Kidney epithelial cell (primary cell): Measurements from ENCODE around the gene TFF3. TPM values are rescaled to one million over a fixed set of nuclear protein-coding genes. Genes with fewer than 3 reads are reported as not detected.

Source experiments
- DNase-seq: peaks from one replicate; pipeline ENCODE4 v3.0.0-alpha.2; 2010; ENCODE audit warnings: low read depth
- H3K27me3 ChIP-seq: 2 replicates; pipeline ENCODE4 v1.6.0; 2011; ENCODE audit warnings: low read length; ENCODE audit not compliant: control insufficient read depth, insufficient read depth
- H3K36me3 ChIP-seq: 2 replicates; pipeline ENCODE4 v1.5.1; 2011; ENCODE audit warnings: low read length; ENCODE audit not compliant: control insufficient read depth, insufficient read depth
- H3K4me3 ChIP-seq: 2 replicates; pipeline ENCODE4 v1.5.1; 2011; ENCODE audit warnings: low read depth, mild to moderate bottlenecking, control low read depth, low read length
- total RNA-seq: library from RNA; depleted of rRNA; stranded (reverse); fragments of >200 nt; gene quantifications from 2 replicates; pipeline ENCODE4 v1.2.3, GENCODE V29; 2015
- TF ChIP-seq, protein P1 (sequence below): IDR thresholded peaks from 2 replicates; pipeline ENCODE4 v1.5.1; 2011; ENCODE audit warnings: mild to moderate bottlenecking, moderate library complexity, low read length, control low read depth, inconsistent platforms; ENCODE audit not compliant: insufficient read depth, poor library complexity, severe bottlenecking

Gene TFF3
- total RNA-seq, 1 donor from 2014 or later, result 0.17 TPM

DNA sequence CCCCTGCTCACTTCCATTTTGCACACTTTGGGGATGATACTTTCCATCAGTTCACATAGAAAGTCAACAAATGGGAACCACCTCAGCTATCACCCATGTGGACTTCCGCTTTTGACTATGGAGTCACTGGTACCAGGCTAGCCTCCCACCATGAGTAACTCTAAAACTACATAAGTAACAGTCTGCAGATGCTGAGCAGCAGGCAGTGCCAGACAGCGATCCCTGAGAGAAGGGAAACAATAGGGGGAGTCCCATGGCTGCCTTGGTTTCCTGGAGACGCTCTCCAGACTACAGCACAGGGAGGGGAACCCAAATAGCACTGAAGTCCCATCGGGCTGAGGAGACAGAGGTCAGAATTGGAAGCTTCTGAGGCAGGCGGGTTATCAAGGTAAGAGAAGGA, 38.4 kb upstream of the TFF3 start:
- TF ChIP-seq, protein P1, sequence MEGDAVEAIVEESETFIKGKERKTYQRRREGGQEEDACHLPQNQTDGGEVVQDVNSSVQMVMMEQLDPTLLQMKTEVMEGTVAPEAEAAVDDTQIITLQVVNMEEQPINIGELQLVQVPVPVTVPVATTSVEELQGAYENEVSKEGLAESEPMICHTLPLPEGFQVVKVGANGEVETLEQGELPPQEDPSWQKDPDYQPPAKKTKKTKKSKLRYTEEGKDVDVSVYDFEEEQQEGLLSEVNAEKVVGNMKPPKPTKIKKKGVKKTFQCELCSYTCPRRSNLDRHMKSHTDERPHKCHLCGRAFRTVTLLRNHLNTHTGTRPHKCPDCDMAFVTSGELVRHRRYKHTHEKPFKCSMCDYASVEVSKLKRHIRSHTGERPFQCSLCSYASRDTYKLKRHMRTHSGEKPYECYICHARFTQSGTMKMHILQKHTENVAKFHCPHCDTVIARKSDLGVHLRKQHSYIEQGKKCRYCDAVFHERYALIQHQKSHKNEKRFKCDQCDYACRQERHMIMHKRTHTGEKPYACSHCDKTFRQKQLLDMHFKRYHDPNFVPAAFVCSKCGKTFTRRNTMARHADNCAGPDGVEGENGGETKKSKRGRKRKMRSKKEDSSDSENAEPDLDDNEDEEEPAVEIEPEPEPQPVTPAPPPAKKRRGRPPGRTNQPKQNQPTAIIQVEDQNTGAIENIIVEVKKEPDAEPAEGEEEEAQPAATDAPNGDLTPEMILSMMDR, result no peak
- Histone ChIP-seq H3K27me3 (peaks cover 12% of the 10 kb centered on the region), H3K4me3 (no peak overlapping the region), H3K36me3 (no peaks in the 10 kb centered on the region)
- no peak for DNase-seq

DNA sequence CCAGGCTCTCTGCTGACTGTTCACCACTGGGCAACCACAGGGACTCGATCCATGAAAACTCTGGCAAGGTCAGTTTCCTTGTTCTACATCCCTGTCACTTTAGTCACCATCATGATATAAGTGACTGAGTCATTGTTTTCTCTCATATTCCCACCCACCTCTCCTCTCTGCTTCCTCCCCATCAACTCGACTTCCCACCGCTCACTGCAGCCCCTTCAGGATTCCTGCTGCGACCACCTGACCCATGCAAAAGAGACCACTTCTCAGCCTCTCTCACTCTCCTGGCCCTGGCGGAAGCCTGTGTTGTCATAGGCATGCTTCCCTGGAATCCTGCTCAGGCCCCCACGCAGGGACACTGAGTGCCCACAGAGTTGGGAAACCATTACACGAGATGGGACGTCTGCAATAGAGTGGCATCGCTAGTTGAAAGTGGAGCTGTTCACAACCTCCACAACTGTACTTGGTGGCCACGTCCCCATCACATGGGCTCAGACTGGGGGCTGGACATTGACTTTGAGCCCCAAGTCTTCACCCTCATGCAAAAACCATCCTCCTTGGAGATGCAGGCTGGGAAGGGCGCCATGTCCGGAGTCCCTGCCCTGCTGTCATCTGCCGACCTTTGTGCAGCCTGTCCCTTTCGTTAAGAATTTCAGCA, 37.4 kb upstream of the TFF3 start:
- Histone ChIP-seq H3K27me3 (peaks cover 10% of the 10 kb centered on the region), H3K36me3 (no peaks in the 10 kb centered on the region), H3K4me3 (no peak overlapping the region)
- TF ChIP-seq, protein P1, result no peak
- no peak for DNase-seq

DNA sequence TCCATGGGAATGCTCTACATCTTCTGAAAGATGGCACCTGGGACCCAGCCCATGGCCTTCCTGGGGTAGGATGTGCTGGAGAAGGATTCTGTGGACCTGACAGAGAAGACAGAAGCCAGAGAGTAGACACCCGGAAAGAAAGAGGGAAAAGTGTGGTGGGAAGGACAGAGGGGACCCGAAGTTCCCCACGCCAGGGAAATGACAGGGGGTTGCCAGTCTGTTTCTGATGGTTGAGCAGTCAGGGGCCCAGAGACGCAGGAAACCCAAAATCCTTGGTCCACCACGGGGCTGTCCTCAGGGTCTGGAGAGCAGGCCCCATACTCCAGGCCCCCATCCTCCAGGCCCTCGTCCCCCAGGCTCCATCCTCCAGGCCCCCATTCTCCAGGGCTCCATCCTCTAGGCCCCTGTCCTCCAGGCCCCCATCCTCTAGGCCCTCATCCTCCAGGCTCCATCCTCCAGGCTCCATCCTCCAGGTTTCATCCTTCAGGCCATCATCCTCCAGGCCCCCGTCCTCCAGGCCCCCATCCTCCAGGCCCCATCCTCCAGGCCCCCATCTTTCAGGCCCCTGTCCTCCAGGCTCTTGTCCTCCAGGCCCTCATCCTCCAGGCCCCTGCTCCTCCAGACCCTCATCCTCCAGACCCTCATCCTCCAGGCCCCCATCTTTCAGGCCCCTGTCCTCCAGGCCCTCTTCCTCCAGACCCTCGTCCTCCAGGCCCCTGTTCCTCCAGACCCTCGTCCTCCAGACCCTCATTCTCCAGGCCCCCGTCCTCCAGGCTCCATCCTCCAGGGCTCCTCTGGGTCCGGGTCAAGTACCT, 36.6 kb upstream of the TFF3 start:
- TF ChIP-seq, protein P1, result no peak
- Histone ChIP-seq H3K36me3 (no peaks in the 10 kb centered on the region), H3K4me3 (no peak overlapping the region), H3K27me3 (peaks cover 13% of the 10 kb centered on the region)
- no peak for DNase-seq

DNA sequence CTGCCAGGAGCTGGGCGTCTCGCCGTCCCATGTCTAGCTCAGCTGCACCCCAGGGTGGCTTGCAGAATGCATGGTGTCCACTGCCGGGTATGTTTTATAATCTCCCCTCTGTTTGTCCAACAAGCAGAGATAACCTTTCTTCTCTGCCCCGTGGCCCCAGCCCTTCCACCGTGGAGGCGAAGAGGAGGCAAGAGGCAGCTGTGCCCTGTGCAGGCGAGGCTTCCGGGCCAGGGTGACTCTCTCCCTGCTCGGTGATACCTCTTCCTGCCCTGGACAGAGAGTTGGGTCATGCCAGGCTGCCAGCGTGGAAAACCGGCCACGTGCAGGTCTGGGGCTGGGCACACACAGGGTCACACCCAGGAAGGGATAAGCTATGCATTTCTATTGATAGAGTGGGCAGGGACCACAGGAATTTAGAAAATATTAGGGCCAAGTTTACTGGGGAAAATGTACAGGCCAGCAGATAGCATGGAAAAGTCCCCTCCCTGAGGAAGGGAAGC, 35.8 kb upstream of the TFF3 start, which contains the start of gene TFF2:
Gene TFF2, minus strand, starts transcription at position 68 of the 500 bp plus-strand sequence. Its CDS starts 37 bp downstream, at position 31.
- Histone ChIP-seq H3K36me3 (no peaks in the 10 kb centered on the region), H3K4me3 (no peak within 1 kb of the TSS), H3K27me3 (peaks cover 13% of the 10 kb centered on the region)
- TF ChIP-seq, protein P1, result no peak
- no peak for DNase-seq

DNA sequence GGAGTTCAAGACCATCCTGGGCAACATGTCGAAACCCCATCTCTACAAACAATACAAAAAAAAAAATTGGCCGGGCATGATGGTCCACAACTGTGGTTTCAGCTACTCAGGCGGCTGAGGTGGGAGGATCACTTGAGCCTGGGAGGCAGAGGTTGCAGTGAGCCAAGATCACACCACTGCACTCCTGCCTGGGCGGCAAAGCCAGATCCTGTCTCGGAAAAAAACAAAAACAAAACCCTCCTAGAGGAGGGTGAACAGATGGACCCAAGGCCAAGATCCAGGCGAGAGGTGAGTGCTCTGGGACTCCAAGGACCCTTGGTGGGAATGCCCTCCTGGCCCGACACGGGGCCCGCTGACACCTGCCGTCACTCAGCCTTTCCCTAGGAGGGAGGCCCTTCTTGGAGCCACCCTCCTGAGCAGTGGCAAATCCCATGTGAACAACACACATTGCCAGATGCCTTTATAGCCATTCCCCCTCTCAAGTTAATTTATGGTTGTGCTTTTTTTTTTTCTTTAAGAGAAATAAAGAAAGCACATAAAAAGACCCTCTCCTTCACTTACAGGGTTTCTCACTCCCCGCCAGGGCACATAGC, 35.2 kb upstream of the TFF3 start:
- TF ChIP-seq, protein P1, result no peak

More for the DNA sequence above, 35.2 kb upstream of the TFF3 start:
- no peak for DNase-seq
- Histone ChIP-seq H3K27me3 (peaks cover 13% of the 10 kb centered on the region), H3K4me3 (no peak overlapping the region), H3K36me3 (no peaks in the 10 kb centered on the region)
